Mucosa of stomach (tissue), 1 donor: ENCODE data around the gene DLGAP4.

Source experiments
- H3K27me3 ChIP-seq: one replicate; pipeline ENCODE4 v1.7.0; 2013; ENCODE audit warnings: mild to moderate bottlenecking, low read length; ENCODE audit not compliant: control insufficient read depth, insufficient read depth
- H3K36me3 ChIP-seq: one replicate; pipeline ENCODE4 v1.7.0; 2013; ENCODE audit warnings: low read length; ENCODE audit not compliant: control insufficient read depth, insufficient read depth
- H3K4me1 ChIP-seq: one replicate; pipeline ENCODE4 v1.7.0; 2013; ENCODE audit warnings: mild to moderate bottlenecking, low read length; ENCODE audit not compliant: control insufficient read depth, insufficient read depth
- H3K4me3 ChIP-seq: one replicate; pipeline ENCODE4 v1.7.0; 2013; ENCODE audit warnings: low read length
- H3K9ac ChIP-seq: one replicate; pipeline ENCODE4 v1.7.0; 2013; ENCODE audit warnings: mild to moderate bottlenecking, low read length, moderate library complexity
- H3K9me3 ChIP-seq: one replicate; pipeline ENCODE4 v1.7.0; 2013; ENCODE audit warnings: mild to moderate bottlenecking, low read length, moderate library complexity; ENCODE audit not compliant: control insufficient read depth
- donor health status: Pancreatic carcinoma.

The DLGAP4 gene

DNA sequence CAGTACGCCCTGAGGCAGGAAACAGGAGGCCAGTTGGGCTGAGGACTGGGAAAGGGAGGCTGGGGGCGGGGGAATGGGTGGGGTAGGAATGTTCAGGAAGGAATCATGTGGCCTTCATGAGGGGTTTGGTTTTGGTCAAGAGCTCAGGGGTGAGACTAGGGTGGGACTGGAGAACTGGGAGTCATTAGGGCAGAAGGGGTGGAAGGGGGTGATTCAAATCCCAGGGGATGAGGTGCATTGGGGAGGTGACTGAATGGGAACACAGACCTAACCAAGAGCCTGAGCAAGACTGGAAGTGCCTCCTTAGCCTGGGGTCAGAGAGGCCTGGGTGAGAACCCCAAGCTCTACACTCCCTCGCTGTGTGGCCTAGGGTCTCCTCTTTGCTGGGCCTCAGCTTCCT is 86.8 kb downstream of the DLGAP4 start:
- H3K27me3 ChIP-seq = peaks cover 4% of the 10 kb centered on the region
- H3K36me3 ChIP-seq = no peaks in the 10 kb centered on the region
- no peaks in the 10 kb centered on the region for H3K4me1 ChIP-seq

DNA sequence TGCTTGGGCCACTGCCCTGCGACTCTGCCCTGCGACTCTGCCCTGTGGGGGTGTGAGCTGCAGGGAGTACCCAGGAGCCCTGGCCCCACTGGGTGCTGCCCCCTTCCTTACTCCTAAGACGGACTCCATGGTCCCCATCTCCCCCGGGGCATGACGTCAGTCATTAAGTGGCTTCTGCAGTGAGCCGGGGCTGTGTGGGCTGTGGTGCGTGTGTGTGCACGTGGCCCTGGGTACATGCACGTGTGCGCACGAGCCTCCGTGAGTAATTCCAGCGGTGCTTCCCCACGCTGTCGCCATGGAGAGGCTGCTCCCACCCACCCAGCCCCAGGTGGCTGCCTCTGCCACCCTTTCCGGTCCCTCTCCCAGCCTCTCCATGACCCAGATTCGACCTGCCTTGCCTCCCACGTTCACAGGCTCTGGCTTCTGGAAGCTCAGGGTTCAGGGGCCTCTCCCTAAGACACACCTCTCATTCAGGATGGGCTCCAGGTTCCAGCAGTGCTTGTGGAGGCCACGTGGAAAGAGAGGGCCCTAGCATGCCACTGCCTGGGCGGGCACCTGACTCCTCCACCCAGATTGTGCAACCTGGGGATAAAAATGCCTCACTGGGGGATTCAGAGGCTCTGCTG is 88.3 kb downstream of the DLGAP4 start:
- H3K4me3 ChIP-seq = no peak overlapping the region
- H3K4me1 ChIP-seq = no peaks in the 10 kb centered on the region
- H3K27me3 ChIP-seq = peaks cover 4% of the 10 kb centered on the region
- H3K9me3 ChIP-seq = no peaks in the 10 kb centered on the region
- H3K36me3 ChIP-seq = no peaks in the 10 kb centered on the region
- H3K9ac ChIP-seq = no peak overlapping the region

More for the DNA sequence above, 86.8 kb downstream of the DLGAP4 start:
- no peaks in the 10 kb centered on the region for H3K9me3 ChIP-seq
- H3K4me3 ChIP-seq = no peak overlapping the region
- H3K9ac ChIP-seq = no peak overlapping the region

DNA sequence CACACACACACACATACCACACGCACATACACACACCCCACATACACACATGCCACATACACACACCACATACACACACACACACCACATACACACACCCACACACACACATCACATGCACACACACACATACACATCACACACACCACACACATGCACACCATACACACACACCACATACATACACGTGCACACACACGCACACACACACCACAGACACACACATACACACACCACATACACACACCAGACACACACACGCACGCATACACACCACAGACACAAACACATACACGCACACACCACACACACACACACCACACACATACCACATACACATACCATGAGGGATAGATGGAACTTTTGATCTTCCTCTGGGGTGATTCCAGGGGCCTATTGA is 90.2 kb downstream of the DLGAP4 start:
- peaks cover 3% of the 10 kb centered on the region for H3K27me3 ChIP-seq
- no peaks in the 10 kb centered on the region for H3K4me1 ChIP-seq
- no peaks in the 10 kb centered on the region for H3K9me3 ChIP-seq
- H3K4me3 ChIP-seq = no peak overlapping the region
- H3K36me3 ChIP-seq = no peaks in the 10 kb centered on the region
- no peak overlapping the region for H3K9ac ChIP-seq

DNA sequence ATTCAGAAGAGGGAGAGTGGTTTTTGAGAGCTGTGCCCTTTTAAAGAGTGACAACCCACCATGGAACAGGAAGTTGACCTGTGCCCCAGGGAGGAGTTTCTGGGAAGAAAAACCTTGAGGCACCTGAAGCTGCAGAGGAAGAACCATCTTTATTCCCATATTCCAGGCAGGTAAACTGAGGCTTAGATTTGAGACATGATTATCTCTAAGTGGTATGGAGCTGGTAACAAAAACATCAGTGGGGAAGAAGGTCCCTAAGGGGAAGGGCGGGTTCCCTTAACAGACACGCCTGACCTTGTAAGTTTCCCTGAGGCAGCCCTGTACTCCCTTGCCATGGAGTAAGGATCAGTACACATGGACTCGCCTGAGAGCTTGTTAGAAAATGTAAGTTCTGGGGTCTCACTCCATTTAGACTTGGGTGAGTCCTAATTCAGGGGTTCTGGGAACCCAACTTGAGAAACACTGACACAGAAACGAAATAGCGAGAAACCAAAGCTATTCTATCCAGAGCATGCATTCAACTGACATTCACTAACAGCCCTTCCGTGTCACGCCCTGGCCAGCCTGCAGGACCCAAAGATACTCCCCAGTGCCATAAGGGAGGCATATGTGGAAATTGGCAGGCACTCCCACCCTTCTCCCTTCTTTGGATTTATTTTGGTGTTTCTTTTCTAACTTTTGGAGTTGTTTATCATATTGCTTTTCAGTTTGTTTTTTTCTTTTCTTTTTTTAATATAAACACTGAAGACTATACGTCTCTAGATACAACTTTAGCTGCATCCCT is 90.9 kb downstream of the DLGAP4 start:
- Histone ChIP-seq H3K9ac (no peak overlapping the region), H3K36me3 (no peaks in the 10 kb centered on the region), H3K4me1 (no peaks in the 10 kb centered on the region), H3K4me3 (no peak overlapping the region), H3K9me3 (no peaks in the 10 kb centered on the region), H3K27me3 (no peaks in the 10 kb centered on the region)

DNA sequence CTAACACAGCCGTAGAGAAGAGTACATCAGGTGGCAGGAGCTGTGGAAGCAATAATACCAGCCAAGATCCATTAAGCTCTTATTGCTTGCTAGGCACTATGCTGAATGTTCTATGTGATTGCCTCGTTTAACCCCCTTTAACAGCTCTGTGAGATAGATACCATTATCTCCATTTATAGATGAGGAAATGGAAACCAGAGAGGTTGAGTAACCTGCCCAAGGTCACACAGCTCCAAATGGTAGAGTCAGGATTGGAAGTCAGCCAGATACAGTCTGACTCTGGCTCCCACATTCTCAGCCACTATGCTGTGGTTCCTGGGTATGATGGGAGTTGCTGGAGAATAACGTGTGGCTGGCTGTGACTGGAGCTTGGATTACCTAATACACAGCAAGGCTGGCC is 92.4 kb downstream of the DLGAP4 start:
- Histone ChIP-seq H3K36me3 (no peaks in the 10 kb centered on the region), H3K4me1 (no peaks in the 10 kb centered on the region), H3K9ac (no peak overlapping the region), H3K27me3 (no peaks in the 10 kb centered on the region), H3K4me3 (no peak overlapping the region), H3K9me3 (no peaks in the 10 kb centered on the region)

DNA sequence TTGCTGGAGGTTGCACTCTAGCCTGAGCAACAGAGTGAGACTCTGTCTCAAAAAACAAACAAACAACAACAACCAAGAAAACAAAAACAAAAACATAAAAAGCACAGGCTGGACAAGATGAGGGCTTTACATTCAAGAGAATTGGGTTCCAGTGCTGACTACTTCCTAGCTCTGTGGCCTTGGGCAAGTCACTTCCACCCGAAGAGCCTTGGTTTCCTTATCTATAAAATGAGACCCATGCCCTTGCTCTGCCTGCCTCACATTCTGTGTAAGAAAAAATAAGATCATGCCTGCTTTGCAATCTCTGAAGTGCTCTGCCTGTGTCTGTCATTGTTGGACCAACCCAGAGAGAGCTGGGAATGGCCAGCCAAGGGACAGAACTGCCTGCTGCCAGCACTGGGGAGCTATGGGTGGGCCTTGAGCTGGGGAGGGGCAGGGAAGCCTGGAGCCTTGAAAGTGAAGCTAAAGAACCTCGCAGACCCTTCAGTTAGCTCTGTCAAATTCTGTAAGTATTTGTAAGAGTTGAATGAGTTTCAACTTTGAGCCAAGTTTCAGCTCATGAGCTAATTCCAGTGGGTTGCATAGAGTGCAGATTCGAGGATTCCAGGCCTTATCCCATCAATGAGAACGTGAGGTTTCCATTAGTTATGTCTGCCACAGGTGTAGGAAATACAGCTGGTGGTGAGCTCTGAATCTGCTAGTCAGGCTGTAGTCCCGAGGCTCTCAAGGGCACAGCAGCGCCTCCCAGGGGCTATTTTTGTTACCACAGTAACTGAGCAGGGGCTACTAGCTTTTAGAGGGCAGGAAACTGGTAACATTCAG is 93.2 kb downstream of the DLGAP4 start:
- H3K27me3 ChIP-seq = no peaks in the 10 kb centered on the region
- H3K9me3 ChIP-seq = no peaks in the 10 kb centered on the region
- H3K36me3 ChIP-seq = no peaks in the 10 kb centered on the region
- H3K4me1 ChIP-seq = no peaks in the 10 kb centered on the region
- no peak overlapping the region for H3K9ac ChIP-seq
- no peak overlapping the region for H3K4me3 ChIP-seq

DNA sequence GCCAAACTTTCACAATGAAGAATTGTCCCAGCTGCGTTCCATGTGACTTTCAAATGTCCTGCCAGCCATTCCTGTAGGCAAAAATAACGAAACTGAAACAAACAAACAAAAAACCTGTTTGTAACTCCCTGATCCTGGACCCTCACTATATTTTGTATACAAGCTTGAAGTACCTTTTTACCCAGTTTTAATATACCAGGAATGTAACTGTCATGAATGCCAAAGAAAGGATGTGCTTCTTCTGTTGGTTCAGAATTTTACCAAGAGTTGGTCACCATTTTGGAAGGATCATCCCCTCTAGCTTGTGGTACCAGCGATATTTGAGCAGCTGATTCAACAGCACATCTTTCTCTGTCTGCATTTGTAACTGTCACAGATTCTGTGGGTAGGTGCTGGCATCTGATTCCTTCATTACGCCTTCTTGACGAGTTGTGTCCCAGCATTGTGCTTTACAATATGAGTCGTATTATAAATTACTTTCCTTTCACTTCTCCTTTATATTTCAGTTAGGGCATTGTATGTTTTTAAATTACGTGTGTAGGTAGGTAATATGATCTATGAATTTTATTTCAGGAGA is 93.9 kb downstream of the DLGAP4 start:
- no peaks in the 10 kb centered on the region for H3K4me1 ChIP-seq
- H3K9ac ChIP-seq = no peak overlapping the region
- H3K27me3 ChIP-seq = no peaks in the 10 kb centered on the region
- H3K9me3 ChIP-seq = no peaks in the 10 kb centered on the region
- H3K4me3 ChIP-seq = no peak overlapping the region
- no peaks in the 10 kb centered on the region for H3K36me3 ChIP-seq

DNA sequence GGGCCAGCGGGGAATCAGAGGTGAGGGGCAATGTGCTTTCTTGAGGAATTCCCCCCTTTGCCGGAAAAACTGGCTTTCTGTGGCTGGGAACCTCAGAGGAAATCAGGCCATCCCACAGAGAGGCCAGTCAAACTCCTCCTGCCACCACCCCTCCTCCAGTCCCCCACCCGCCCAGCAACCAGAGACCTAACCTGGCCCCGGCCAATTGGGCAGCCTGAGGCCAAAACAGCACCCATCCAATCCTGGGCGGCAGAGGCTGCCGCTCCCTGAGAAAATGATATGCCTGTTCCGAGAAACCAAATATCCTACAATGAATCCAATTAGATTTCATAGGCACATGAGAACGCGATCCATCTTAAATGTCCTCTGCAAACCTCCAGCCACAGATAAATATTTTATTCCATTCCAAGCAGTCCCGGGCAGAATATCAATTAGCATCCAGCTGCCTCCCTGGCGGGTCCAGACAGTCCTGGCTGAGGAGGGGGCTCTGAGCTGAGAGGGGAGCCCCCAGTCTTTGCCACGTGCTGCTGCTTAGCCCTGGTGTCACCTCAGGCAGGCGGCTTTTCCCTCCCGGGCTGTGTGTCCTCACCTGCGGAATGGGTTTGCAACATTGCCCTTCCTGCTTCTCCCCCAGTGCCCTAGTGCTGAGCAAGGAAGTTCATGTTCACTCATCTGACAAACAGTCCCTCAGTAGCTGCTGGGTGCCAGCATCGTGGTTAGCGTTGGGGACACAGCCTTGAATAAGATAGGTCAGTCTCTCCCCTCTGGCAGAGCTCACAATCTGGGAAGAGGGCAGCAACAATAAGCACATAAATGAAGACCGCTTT is 95.0 kb downstream of the DLGAP4 start:
- Histone ChIP-seq H3K27me3 (no peaks in the 10 kb centered on the region), H3K36me3 (no peaks in the 10 kb centered on the region), H3K4me1 (no peaks in the 10 kb centered on the region), H3K9me3 (no peaks in the 10 kb centered on the region), H3K4me3 (no peak overlapping the region), H3K9ac (no peak overlapping the region)

DNA sequence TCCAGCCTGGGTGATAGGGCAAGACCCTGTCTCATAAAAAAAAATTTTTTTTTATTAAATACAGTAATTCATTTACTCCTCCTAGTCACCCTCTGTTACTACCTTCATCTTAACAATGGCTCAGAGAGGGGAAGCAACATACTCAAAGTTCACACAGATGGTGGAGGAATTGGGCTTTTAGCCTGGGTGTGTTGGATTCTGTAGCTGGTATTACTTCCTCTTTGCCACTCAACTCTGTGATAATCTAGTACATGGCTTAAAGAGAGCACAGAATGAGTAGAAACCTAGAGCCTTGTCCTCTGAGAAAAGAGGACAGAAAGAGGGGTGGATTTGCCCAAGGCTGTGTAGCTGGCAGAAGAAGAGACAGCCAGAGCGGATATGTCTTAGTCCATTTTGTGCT is 96.6 kb downstream of the DLGAP4 start:
- H3K9me3 ChIP-seq = no peaks in the 10 kb centered on the region
- H3K4me1 ChIP-seq = no peaks in the 10 kb centered on the region
- H3K9ac ChIP-seq = no peak overlapping the region
- no peaks in the 10 kb centered on the region for H3K36me3 ChIP-seq
- H3K4me3 ChIP-seq = no peak overlapping the region
- no peaks in the 10 kb centered on the region for H3K27me3 ChIP-seq

DNA sequence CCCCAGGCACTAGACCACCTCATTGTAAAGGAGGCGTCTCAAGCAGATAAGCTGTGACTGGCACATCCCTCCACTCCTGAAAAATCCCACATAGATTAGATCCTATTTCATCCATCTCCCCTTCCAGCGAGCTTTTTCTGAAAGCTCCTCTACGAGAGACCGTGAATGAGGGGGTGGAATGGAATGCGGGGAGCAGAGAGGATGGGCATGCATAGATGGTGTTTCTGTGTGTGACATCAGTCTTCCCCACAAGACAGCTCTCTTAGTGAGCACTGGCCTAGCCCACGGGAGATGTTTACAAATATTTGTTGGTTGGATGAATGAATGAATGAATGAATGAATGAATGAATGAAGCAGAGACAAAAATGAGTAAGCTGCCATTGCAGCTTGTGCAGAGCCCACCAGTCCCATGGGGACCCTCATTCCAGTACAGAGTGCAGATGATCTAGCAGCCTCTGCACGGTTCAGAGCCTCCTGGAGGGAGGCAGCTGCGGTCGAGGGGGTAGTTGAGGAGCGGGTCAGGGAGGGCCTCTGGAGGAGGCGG is 98.4 kb downstream of the DLGAP4 start:
- no peaks in the 10 kb centered on the region for H3K27me3 ChIP-seq
- H3K9ac ChIP-seq = no peak overlapping the region
- no peaks in the 10 kb centered on the region for H3K9me3 ChIP-seq
- no peaks in the 10 kb centered on the region for H3K36me3 ChIP-seq
- no peak overlapping the region for H3K4me3 ChIP-seq
- H3K4me1 ChIP-seq = no peaks in the 10 kb centered on the region

DNA sequence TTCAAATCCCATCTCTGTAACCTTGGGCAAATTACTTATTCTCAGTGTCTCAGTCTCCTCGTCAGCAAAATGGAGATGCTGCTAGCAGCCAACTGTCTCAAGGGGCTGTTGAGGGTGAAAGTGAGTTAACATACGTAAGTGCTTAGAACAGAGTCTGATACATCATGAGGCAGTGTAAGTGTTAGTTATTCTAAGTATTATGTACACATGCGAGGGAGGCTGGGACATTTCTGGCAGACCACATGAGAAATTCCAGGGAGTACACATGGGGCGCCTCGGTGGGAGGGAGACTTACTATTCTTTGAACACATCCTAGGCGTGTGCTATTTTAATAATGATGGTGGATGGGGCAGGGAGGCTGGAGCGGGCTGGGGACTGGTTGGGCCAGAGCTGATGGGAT is 99.1 kb downstream of the DLGAP4 start:
- H3K9ac ChIP-seq = no peak overlapping the region
- no peaks in the 10 kb centered on the region for H3K36me3 ChIP-seq
- H3K9me3 ChIP-seq = no peaks in the 10 kb centered on the region
- no peak overlapping the region for H3K4me3 ChIP-seq
- H3K4me1 ChIP-seq = no peaks in the 10 kb centered on the region
- H3K27me3 ChIP-seq = no peaks in the 10 kb centered on the region
